GM10248 (cell line): Measurements from ENCODE around the gene OVCA2.

Experiments
- CTCF ChIA-PET: fragments of 300-600 bp; sonication (Branson Sonifier 250); formaldehyde crosslinking; extraction: SDS; loops from one replicate; lab custom pipeline; 2021; ENCODE audit warnings: antibody characterized with exemption; lab: Yijun Ruan, JAX
- POLR2A ChIA-PET: fragments of 350-650 bp; sonication (Branson Sonifier 250); formaldehyde crosslinking; extraction: SDS; loops from one replicate; lab custom pipeline; 2020; ENCODE audit warnings: antibody characterized with exemption; lab: Yijun Ruan, JAX
- DNase-seq: peaks from one replicate; pipeline ENCODE4 v3.0.0; 2012; ENCODE audit errors: extremely low spot score
- CTCF ChIP-seq: IDR thresholded peaks from 2 replicates; pipeline ENCODE4 v1.5.1; 2012; ENCODE audit warnings: mild to moderate bottlenecking, low read depth; ENCODE audit errors: extremely low read depth, missing control alignments, control extremely low read depth

Gene OVCA2

DNA sequence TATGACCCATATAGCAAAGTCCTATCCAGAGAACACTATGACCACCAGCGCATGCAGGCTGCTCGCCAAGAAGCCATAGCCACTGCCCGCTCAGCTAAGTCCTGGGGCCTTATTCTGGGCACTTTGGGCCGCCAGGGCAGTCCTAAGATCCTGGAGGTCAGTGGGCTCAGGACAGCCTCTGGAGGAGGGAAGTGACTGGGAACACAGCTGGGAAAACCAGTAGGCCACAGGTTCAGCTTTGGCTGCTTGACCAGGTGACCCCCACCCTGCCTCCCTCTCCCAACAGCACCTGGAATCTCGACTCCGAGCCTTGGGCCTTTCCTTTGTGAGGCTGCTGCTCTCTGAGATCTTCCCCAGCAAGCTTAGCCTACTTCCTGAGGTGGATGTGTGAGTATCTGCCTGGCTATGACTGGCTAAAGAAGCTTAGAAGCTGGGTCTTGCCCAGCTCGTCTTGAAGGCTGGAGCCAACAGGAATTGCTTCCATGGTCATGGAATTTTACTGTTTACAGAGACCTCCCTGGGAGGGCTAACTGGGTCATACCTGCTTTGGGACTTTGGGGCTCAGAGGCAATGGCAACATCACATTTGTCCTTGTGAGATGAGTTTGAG is 1.5 kb upstream of the OVCA2 start:
- ChIA-PET POLR2A (interaction anchor here (0.8 kb wide), 1 partner anchor 28 kb away, joined by 3 read pairs; no protein-coding TSS in a partner anchor), CTCF (interaction anchor here (1.1 to 3.4 kb wide), 4 partner anchors 10 to 319 kb away, joined by 3 to 20 read pairs (median 10); partner anchors contain the start of gene DPH1)
- TF ChIP-seq CTCF: no peak
- DNase-seq: no peak

DNA sequence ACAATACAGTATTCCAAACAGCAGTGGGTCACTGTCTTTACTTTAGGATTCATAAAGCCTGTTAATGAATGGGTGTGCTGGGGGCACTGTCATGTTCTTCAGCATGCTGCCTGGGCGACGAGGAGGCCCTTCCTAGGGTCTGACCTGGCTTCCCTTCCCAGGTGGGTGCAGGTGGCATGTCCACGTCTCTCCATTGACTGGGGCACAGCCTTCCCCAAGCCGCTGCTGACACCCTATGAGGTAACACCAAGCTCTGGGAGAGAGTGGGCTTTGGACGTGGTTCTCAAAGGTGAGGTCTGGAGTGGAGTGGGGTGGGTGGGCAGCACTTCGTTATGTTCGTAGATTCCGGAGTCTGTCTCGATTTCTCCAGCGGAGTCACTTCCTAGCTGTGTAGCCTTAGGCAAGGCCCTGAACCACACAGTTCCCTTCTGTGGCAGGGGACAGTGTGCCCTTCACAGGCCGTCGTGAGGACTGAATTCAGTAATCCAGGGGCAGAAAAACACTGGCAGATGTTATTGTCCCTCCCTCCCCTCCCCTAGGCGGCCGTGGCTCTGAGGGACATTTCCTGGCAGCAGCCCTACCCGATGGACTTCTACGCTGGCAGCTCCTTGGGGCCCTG is 771 bp upstream of the OVCA2 start:
- ChIA-PET CTCF (interaction anchor here (1.2 to 3.4 kb wide), 4 partner anchors 10 to 320 kb away, joined by 3 to 20 read pairs (median 10); partner anchors contain the start of gene DPH1), POLR2A (interaction anchor here (0.8 kb wide), 1 partner anchor 27 kb away, joined by 3 read pairs; no protein-coding TSS in a partner anchor)
- TF ChIP-seq CTCF: no peak
- no peak for DNase-seq

DNA sequence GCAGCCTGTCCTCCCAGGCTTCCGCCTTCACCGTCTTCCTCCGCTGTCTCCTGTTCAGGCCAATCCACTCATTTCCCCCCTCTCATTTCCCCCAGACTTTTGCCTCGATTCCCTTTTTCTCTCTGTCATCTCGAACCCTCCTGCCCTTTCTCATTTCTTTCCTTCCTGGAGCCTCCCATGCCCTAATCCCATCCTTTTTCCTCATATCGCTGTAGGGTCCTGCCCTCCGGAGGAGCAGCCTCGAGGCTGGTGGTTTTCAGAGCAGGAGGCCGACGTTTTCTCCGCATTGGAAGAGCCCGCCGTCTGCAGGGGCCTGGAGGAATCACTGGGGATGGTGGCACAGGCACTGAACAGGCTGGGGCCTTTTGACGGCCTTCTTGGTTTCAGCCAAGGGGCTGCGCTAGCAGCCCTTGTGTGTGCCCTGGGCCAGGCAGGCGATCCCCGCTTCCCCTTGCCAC is 597 bp downstream of the OVCA2 start:
- POLR2A ChIA-PET: no interaction called here
- TF ChIP-seq CTCF: no peak
- CTCF ChIA-PET: interaction anchor here (1.2 to 3.4 kb wide), 7 partner anchors 11 to 350 kb away, joined by 3 to 20 read pairs (median 4); partner anchors contain the start of gene DPH1
- no peak for DNase-seq

DNA sequence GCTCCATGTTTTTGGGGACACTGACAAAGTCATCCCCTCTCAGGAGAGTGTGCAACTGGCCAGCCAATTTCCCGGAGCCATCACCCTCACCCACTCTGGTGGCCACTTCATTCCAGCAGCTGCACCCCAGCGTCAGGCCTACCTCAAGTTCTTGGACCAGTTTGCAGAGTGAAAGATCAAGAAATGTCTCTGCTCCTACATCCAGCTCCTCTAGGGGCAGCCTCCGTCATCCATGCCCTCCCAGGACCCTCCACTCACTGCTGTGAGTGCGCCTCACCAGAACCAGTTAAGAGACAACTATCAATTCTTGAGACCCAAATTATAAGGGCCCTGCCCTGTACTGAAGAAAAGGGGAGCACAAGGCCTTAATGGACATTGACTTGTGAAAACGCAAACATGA is 1.1 kb downstream of the OVCA2 start:
- TF ChIP-seq CTCF: no peak
- no peak for DNase-seq
- POLR2A ChIA-PET: no interaction called here
- CTCF ChIA-PET: interaction anchor here (0.5 to 3.4 kb wide), 5 partner anchors 10 to 349 kb away, joined by 3 to 11 read pairs (median 3); no protein-coding TSS in a partner anchor

- no peak for DNase-seq
- ChIA-PET POLR2A (interaction anchor here (0.6 kb wide), 1 partner anchor 201 kb away, joined by 3 read pairs; no protein-coding TSS in a partner anchor), CTCF (interaction anchor here (0.6 to 3.4 kb wide), 4 partner anchors 10 to 323 kb away, joined by 3 to 11 read pairs (median 4); no protein-coding TSS in a partner anchor)
- TF ChIP-seq CTCF: no peak
Observed at GRCh38 chr17:2043785-2044184, 2.0 kb downstream of the OVCA2 start.

DNA sequence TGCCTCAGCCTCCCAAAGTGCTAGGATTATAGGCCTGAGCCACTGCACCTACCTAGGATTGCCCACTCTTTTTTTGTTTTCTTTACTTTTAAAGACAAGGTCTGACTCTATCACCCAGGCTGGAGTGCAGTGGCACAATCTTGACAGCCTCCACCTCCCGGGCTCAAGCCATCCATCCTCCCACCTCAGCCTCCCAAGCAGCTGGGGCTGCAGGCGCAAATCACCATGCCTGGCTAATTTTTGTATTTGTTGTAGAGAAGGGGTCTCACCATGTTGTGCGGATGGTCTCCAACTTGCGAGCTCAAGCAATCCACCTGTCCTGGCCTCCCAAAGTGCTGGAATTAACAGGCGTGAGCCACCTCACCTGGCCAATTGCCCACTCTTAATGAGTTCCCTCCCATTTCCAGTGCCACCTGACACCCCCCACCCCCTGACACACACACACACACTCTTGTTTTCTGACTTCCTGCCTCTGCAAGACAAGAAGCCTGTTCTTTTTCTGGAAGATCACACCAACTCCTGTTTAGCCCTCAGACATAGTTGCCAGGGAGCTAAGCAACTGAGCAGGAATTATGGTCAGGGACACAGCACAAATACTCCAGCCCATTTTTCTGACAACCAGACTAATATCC is 2.6 kb downstream of the OVCA2 start:
- CTCF ChIA-PET: interaction anchor here (0.7 to 1.4 kb wide), 2 partner anchors 9 to 10 kb away, joined by 3 to 4 read pairs; partner anchors contain the start of gene HIC1
- no peak for DNase-seq
- TF ChIP-seq CTCF: no peak
- POLR2A ChIA-PET: no interaction called here
